ENCODE results near the gene RPS6KA5. TPM values are rescaled to one million over a fixed set of nuclear protein-coding genes. Genes with fewer than 3 reads are reported as not detected.

RPS6KA5 gene
- total RNA-seq, 1 experiment from 2014 or later = 3.8 TPM

GRCh38 chr14:91108941-91109611 is 48.6 kb upstream of the RPS6KA5 start:
- peaks cover 10% of the 10 kb centered on the region for H3K4me1 ChIP-seq (ENCODE audit: insufficient read depth, low read length)
- no peak overlapping the region for H3K4ac ChIP-seq (ENCODE audit: low read depth, low read length)
- no peak overlapping the region for H3K4me2 ChIP-seq (ENCODE audit: insufficient read depth, insufficient read length, low read length)
- H4K91ac ChIP-seq (ENCODE audit: insufficient read length, low read depth, low read length) = no peak overlapping the region
- H4K5ac ChIP-seq (ENCODE audit: insufficient read length, low read depth, low read length) = no peak overlapping the region
- no peaks in the 10 kb centered on the region for H3K27me3 Mint-ChIP-seq (ENCODE audit: low read depth)
- H2BK120ac ChIP-seq (ENCODE audit: low read depth, low read length, poor library complexity, severe bottlenecking) = no peak overlapping the region
- no peak overlapping the region for H3T11ph ChIP-seq (ENCODE audit: low read length)
- H3K23me2 ChIP-seq (ENCODE audit: insufficient read length, low read depth, low read length, poor library complexity, severe bottlenecking) = no peaks in the 10 kb centered on the region
- no peak overlapping the region for H4K8ac ChIP-seq (replicated peaks; ENCODE audit: insufficient read length, low read depth, low read length)
- no peak overlapping the region for H2BK5ac ChIP-seq (ENCODE audit: insufficient read length, low read length)
- no peak overlapping the region for H2BK12ac ChIP-seq (ENCODE audit: insufficient read length, low read depth, low read length)
- peaks cover 0 to 4% of the 10 kb centered on the region in 2 experiments; a peak in 1 of 5 replicates for H3K9me3 Mint-ChIP-seq
- no peak for TF ChIP-seq CTCF (conservative IDR thresholded peaks at IDR 0.05)
- H3K14ac ChIP-seq (ENCODE audit: insufficient read depth, low read length) = no peak overlapping the region
- no peak overlapping the region for H3K27ac Mint-ChIP-seq
- H3K27me3 ChIP-seq (ENCODE audit: insufficient read depth, low read length) = no peaks in the 10 kb centered on the region
- H3K4me1 Mint-ChIP-seq = peaks cover 25 to 35% of the 10 kb centered on the region in 2 experiments
- no peaks in the 10 kb centered on the region for H4K20me1 ChIP-seq (ENCODE audit: control insufficient read depth, insufficient read depth, insufficient read length)
- H3K27ac ChIP-seq (ENCODE audit: insufficient read length, low read depth, low read length) = no peak overlapping the region
- no peaks in the 10 kb centered on the region for H3K9me3 ChIP-seq (ENCODE audit: control insufficient read depth, low read depth, low read length)
- no peak overlapping the region for H2BK15ac ChIP-seq (ENCODE audit: low read depth, low read length)
- no CpG with 5 or more reads among the region's 7 CpGs for WGBS (ENCODE audit: extremely low coverage, insufficient read length, low lambda C conversion rate)
- H3K9ac ChIP-seq (ENCODE audit: extremely low read depth, insufficient read length, low read length) = no peak overlapping the region
- H3K56ac ChIP-seq (ENCODE audit: insufficient read length, low read depth, low read length) = no peak overlapping the region
- H2AK5ac ChIP-seq (ENCODE audit: insufficient read length, low read length) = no peak overlapping the region
- H3K36me3 Mint-ChIP-seq (ENCODE audit: insufficient read depth in 1 of 3, low read depth in 3 of 3) = peaks cover 0 to 4% (median 0%) of the 10 kb centered on the region in 3 experiments; a peak in 1 of 7 replicates
- H2BK20ac ChIP-seq (ENCODE audit: low read depth, low read length, poor library complexity, severe bottlenecking) = no peak overlapping the region
- no peak for DNase-seq
- no peaks in the 10 kb centered on the region for H3K79me2 ChIP-seq (ENCODE audit: insufficient read depth, low read length)
- no peak overlapping the region for H3K23ac ChIP-seq (ENCODE audit: insufficient read length, low read depth, low read length)
- H3K18ac ChIP-seq (ENCODE audit: insufficient read length, low read depth, low read length) = no peak overlapping the region
- H3K4me3 Mint-ChIP-seq = no peak overlapping the region
- no peaks in the 10 kb centered on the region for H3K79me1 ChIP-seq (ENCODE audit: insufficient read depth, low read depth, low read length, poor library complexity, severe bottlenecking)
- no peak overlapping the region for H2AFZ ChIP-seq (ENCODE audit: low read length)
